ENCODE data around the gene FGGY. TPM values are rescaled to one million over a fixed set of nuclear protein-coding genes. Genes with fewer than 3 reads are reported as not detected.

FGGY gene
- total RNA-seq, 1 donor from 2014 or later = 18.2 TPM

DNA sequence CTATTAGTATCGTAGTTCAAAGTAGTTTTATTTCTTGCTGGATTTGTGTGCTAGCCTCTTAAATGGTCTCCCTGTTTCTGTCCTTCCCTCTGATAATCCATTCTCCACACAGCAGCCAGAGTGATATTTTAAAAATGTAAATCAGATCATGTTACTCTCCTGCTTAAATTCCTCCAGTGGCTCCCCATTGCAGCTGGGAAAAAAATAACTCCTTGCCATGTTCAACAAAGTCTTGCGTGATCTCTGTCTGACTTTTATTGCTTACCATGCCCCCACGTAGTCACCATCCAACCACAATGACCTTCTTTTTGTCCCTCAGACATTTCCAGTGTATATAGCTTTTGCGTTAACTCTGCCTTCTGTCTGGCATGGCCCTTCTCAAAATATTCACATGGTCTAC is 178.8 kb downstream of the FGGY start:
- no peak overlapping the region for H3K27ac Mint-ChIP-seq
- TF ChIP-seq, protein P1, sequence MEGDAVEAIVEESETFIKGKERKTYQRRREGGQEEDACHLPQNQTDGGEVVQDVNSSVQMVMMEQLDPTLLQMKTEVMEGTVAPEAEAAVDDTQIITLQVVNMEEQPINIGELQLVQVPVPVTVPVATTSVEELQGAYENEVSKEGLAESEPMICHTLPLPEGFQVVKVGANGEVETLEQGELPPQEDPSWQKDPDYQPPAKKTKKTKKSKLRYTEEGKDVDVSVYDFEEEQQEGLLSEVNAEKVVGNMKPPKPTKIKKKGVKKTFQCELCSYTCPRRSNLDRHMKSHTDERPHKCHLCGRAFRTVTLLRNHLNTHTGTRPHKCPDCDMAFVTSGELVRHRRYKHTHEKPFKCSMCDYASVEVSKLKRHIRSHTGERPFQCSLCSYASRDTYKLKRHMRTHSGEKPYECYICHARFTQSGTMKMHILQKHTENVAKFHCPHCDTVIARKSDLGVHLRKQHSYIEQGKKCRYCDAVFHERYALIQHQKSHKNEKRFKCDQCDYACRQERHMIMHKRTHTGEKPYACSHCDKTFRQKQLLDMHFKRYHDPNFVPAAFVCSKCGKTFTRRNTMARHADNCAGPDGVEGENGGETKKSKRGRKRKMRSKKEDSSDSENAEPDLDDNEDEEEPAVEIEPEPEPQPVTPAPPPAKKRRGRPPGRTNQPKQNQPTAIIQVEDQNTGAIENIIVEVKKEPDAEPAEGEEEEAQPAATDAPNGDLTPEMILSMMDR (IDR thresholded peaks at IDR 0.05; ENCODE audit: unreplicated experiment) = no peak

DNA sequence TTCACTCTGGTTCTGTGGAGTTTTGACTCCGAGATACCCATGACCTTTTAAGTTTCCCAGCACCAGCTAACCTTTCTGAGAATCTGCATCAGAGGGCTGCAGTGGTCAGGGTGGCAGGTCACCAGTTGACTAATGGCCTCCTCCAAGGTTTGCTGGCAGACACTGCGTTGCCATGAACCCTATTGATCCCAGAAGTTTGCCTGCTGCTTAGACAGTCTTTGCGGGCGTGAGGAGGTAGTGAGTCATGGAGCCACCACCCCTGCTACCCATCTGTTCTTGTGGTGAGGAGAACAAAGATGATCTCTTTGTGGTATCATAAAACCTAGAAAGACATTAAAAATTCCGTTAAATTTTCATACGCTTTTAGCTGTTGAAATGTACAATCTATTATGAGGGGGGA is 180.4 kb downstream of the FGGY start:
- no peak for DNase-seq (ENCODE audit: low spot score, unreplicated experiment)
- Mint-ChIP-seq H3K27ac (no peak overlapping the region), H3K27me3 (no peaks in the 10 kb centered on the region), H3K9me3 (ENCODE audit: low read depth) (no peaks in the 10 kb centered on the region), H3K4me1 (ENCODE audit: low read depth) (peaks cover 2% of the 10 kb centered on the region), H3K36me3 (ENCODE audit: insufficient read depth) (peaks cover 2% of the 10 kb centered on the region), H3K4me3 (ENCODE audit: low read depth) (no peak overlapping the region)
- TF ChIP-seq, protein P1 (IDR thresholded peaks at IDR 0.05; ENCODE audit: unreplicated experiment) = no peak

More for the DNA sequence above, 178.8 kb downstream of the FGGY start:
- no peaks in the 10 kb centered on the region for H3K27me3 Mint-ChIP-seq
- peaks cover 4% of the 10 kb centered on the region for H3K9me3 Mint-ChIP-seq (ENCODE audit: low read depth)
- no peak overlapping the region for H3K4me3 Mint-ChIP-seq (ENCODE audit: low read depth)
- peaks cover 6% of the 10 kb centered on the region for H3K36me3 Mint-ChIP-seq (ENCODE audit: insufficient read depth)
- DNase-seq (ENCODE audit: low spot score, unreplicated experiment) = no peak
- H3K4me1 Mint-ChIP-seq (ENCODE audit: low read depth) = peaks cover 2% of the 10 kb centered on the region

DNA sequence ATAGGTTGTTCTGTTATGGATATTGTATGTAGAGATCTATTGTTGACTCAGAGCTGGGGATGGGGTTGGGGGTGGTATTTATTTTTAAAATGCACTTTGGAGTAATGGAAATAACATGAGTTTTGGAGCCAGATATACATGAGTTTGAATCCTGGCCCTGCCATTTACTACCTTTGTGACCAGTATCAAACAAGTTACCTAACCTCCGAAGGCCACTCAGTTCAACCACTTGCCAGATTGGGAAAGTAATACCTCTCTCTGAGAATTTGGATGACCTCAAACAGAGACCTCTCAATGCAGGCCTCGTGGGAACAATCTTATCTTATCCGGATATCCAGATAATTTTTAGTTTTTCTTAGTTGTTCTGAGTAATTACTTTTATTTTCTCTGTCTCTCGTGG is 181.0 kb downstream of the FGGY start:
- Mint-ChIP-seq H3K27me3 (no peaks in the 10 kb centered on the region), H3K27ac (no peak overlapping the region), H3K4me1 (ENCODE audit: low read depth) (peaks cover 2% of the 10 kb centered on the region), H3K36me3 (ENCODE audit: insufficient read depth) (peaks cover 2% of the 10 kb centered on the region), H3K9me3 (ENCODE audit: low read depth) (no peaks in the 10 kb centered on the region), H3K4me3 (ENCODE audit: low read depth) (no peak overlapping the region)
- no peak for DNase-seq (ENCODE audit: low spot score, unreplicated experiment)
- TF ChIP-seq, protein P1 (IDR thresholded peaks at IDR 0.05; ENCODE audit: unreplicated experiment) = no peak

DNA sequence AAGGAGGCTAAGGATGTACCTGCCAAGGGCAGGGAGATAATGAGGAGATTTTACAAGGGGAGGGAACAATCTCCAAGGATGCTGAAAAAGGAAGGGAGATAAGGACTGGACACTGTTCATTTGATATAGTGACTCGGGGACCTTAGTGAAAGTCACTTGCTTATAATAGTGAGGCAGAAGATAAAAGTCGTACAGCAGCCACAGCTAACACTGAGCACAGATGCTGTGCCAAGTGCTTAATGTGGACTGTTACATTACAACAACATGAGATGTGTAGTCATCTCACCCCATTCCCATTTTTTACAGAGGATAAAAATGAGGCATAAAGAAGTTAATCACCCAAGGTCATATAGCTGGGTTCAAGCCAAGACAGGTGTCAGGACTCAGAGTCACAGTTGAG is 181.9 kb downstream of the FGGY start:
- H3K36me3 Mint-ChIP-seq (ENCODE audit: insufficient read depth) = no peaks in the 10 kb centered on the region
- no peak overlapping the region for H3K4me3 Mint-ChIP-seq (ENCODE audit: low read depth)
- TF ChIP-seq, protein P1 (IDR thresholded peaks at IDR 0.05; ENCODE audit: unreplicated experiment) = no peak
- H3K9me3 Mint-ChIP-seq (ENCODE audit: low read depth) = no peaks in the 10 kb centered on the region
- H3K4me1 Mint-ChIP-seq (ENCODE audit: low read depth) = peaks cover 2% of the 10 kb centered on the region
- H3K27me3 Mint-ChIP-seq = no peaks in the 10 kb centered on the region
- no peak for DNase-seq (ENCODE audit: low spot score, unreplicated experiment)
- no peak overlapping the region for H3K27ac Mint-ChIP-seq

DNA sequence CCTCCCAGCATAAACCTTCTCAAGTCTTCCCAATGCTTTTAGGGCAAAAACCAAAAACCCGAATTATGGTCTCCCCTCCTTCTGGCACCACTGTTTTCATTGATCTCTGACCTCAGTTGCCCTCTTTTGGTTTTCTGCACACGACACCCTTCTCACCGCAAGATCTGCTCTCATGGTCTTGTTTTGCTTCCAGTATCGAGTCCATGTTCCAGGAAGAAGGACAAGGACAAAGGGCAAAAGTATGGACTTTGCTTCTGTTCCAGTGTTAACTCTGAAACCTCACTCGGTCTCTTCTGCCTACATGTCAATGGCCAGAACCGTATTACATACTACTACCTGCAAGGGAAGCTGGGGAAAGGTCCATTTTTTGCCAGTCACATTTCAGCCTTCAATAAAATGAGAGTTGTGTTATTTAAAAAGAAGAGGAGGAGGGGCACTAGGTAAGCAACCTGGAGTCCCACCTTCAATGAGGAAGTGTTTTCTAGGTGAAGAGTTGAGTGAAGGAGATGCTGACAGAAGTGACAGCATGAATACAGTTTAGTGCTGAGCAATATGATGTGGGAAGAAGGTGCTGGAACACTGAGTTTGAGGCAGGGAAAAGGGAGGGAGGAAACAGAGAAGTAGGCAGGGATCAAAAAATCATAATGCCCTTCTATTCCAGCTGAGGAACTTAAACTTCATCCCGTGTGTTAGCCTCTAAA is 183.4 kb downstream of the FGGY start:
- no peaks in the 10 kb centered on the region for H3K27me3 Mint-ChIP-seq
- no peaks in the 10 kb centered on the region for H3K9me3 Mint-ChIP-seq (ENCODE audit: low read depth)

More for the DNA sequence above, 183.4 kb downstream of the FGGY start:
- Mint-ChIP-seq H3K27ac (no peak overlapping the region), H3K36me3 (ENCODE audit: insufficient read depth) (no peaks in the 10 kb centered on the region), H3K4me3 (ENCODE audit: low read depth) (no peak overlapping the region), H3K4me1 (ENCODE audit: low read depth) (peaks cover 3% of the 10 kb centered on the region)
- DNase-seq (ENCODE audit: low spot score, unreplicated experiment) = no peak
- TF ChIP-seq, protein P1 (IDR thresholded peaks at IDR 0.05; ENCODE audit: unreplicated experiment) = no peak
